ENCODE measurements around the gene TUBB4A. TPM values are rescaled to one million over a fixed set of nuclear protein-coding genes. Genes with fewer than 3 reads are reported as not detected.
A peak's percentile ranks its signal among the peaks of the same experiment; 100 is the strongest.

TUBB4A gene
- total and polyA plus RNA-seq, 9 of the 15 experiments (the other 6 are each of a cell fraction or from before 2014, with no cell fraction given), result 0.14 to 7.0 (median 0.75) TPM

DNA sequence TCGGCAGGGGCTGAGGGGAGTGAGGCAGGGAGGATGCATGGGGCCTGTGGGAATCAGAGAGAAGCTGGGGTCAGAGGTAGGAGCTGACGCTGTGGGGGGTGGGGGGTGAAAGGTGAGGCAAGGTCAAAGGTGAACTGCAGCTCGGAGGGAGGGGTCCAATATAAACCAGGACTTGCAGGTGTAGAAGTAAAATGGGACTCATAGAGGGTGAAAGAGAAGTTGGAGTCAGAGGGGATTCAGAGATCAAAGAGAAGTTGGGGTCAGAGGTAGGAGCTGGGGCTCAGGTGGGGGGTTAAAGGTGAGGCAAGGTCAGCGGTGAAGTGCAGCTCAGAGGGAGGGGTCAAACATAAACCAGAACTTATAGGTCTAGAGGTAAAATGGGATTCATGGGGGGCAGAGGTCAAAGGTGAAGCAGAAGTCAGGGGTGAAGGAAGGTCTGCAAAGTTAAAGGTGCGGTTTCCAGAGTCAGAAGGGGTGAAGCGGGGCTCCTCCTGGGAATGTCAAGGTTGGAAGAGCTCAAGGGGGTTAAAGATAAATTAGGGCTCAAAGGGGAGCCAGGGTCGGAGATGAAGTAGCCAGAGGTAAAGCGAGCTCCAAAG lies 7.6 kb downstream of the TUBB4A start:
- no TSS peak for BruUV-seq (replicated peaks)
- H3K4me3 ChIP-seq, result no peak overlapping the region
- no peaks in the 10 kb centered on the region for H3K27me3 ChIP-seq (ENCODE audit: control insufficient read depth in 2 of 2, insufficient read depth in 2 of 2, low read length in 2 of 2)
- H3K9me1 ChIP-seq (ENCODE audit: control insufficient read depth, insufficient read depth, low read length), result peaks cover 5% of the 10 kb centered on the region
- no peaks in the 10 kb centered on the region; the same call in 1 of the 2 replicates for H3K9me3 ChIP-seq (replicated peaks; ENCODE audit: control insufficient read depth, insufficient read depth, low read depth, low read length)
- H3K36me3 ChIP-seq (ENCODE audit: control insufficient read depth, insufficient read depth, low read length), result no peaks in the 10 kb centered on the region
- no peak for DNase-seq (ENCODE audit: extremely low read depth in 1 of 4, low spot score in 3 of 4)
- in situ Hi-C loops (cut with MboI), result no loop called here
- ChIA-PET POLR2A (interaction anchor here (0.6 kb wide), 1 partner anchor 38 kb away, joined by 3 read pairs; no protein-coding TSS in a partner anchor), CTCF (ENCODE audit: low intra/inter-chr PET ratio) (no interaction called here)
- H3K4me1 ChIP-seq (replicated peaks in 1 of 2; ENCODE audit: control insufficient read depth in 2 of 2, insufficient read depth in 2 of 2, low read length in 2 of 2), result peaks cover 0 to 11% of the 10 kb centered on the region in 2 experiments; a peak in 3 of 5 replicates
- no peak overlapping the region for H3K4me2 ChIP-seq (ENCODE audit: insufficient read depth, low read length)
- intact Hi-C loops (cut with micrococcal nuclease), result no loop called here
- no peak overlapping the region for H3K27ac ChIP-seq (ENCODE audit: extremely low read depth, low read depth, low read length)
- no peaks in the 10 kb centered on the region for H4K20me1 ChIP-seq (replicated peaks; ENCODE audit: control insufficient read depth, insufficient read depth, low read length)
- TF ChIP-seq NR2C1 (IDR thresholded peaks at IDR 0.05) (peak; percentile 84), NR2C1 (tag; IDR thresholded peaks at IDR 0.05) (peak; percentile 60), NR2C2 (CRISPR knock-in tag; IDR thresholded peaks at IDR 0.05) (no peak), NR2C2 (tag; IDR thresholded peaks at IDR 0.05) (peak; percentile 63), CEBPG (CRISPR knock-in tag; IDR thresholded peaks at IDR 0.05) (no peak), CEBPG (tag; conservative IDR thresholded peaks at IDR 0.05 in 1 of 2, IDR thresholded peaks at IDR 0.05 in 1 of 2) (no peak), SNIP1 (IDR thresholded peaks at IDR 0.05; ENCODE audit: low read depth) (no peak), ZNF146 (CRISPR knock-in tag; IDR thresholded peaks at IDR 0.05; ENCODE audit: unreplicated experiment) (no peak), BCOR (IDR thresholded peaks at IDR 0.05) (no peak), ZKSCAN8 (CRISPR knock-in tag; IDR thresholded peaks at IDR 0.05) (no peak)
- FAIRE-seq, result no peak
- no peak overlapping the region for H2AFZ ChIP-seq (ENCODE audit: low read depth, low read length)
- ATAC-seq, result no peak
- no peaks in the 10 kb centered on the region for H3K79me2 ChIP-seq (ENCODE audit: control insufficient read depth, insufficient read depth, low read length)
- H3K9ac ChIP-seq (ENCODE audit: insufficient read depth in 1 of 2, low read depth in 2 of 2, low read length in 2 of 2), result no peak overlapping the region; a peak in 1 of 4 replicates
- 42% methylated on average over 8 of the region's 8 CpGs for WGBS (ENCODE audit: insufficient coverage, low coverage, missing lambda C conversion rate)
